K562 (cell line): Measurements from ENCODE around the gene CDKN2C. TPM values are rescaled to one million over a fixed set of nuclear protein-coding genes. Genes with fewer than 3 reads are reported as not detected.

Experiments
- CHD4 ChIP-seq: fragments of 200-600 bp; sonication (generic); IDR thresholded peaks from 3 replicates; pipeline ENCODE4 v1.6.1; 2012; ENCODE audit warnings: low read depth, mild to moderate bottlenecking, mixed read lengths, low read length, inconsistent platforms; ENCODE audit not compliant: insufficient read depth, insufficient replicate concordance, poor library complexity, severe bottlenecking
- KLF10 ChIP-seq: fragments of 250-450 bp; sonication (Bioruptor Pico); IDR thresholded peaks from 2 replicates; pipeline ENCODE4 v1.6.1; 2021; ENCODE audit warnings: matching md5 sums
- LARP7 ChIP-seq: fragments of 450-650 bp; IDR thresholded peaks from 2 replicates; pipeline ENCODE4 v1.6.1; 2016
- MAZ ChIP-seq, 2 experiments: fragments of 450-650 bp in 1 of 2; sonication (generic) in 1 of 2; formaldehyde crosslinking; IDR thresholded peaks in 1 of 2; conservative IDR thresholded peaks in 1 of 2; 2 replicates each; pipeline versions ENCODE4 v1.4.0 to v1.5.0; 2020; ENCODE audit warnings: mild to moderate bottlenecking in 1 of 2, missing genetic modification reagents in 1 of 2
- NCOA1 ChIP-seq: fragments of 450-650 bp; IDR thresholded peaks from 2 replicates; pipeline ENCODE4 v1.6.1; 2016; ENCODE audit warnings: low read depth
- NFXL1 ChIP-seq: fragments of 450-650 bp; formaldehyde crosslinking; IDR thresholded peaks from 2 replicates; pipeline ENCODE4 v1.4.0; 2021; ENCODE audit warnings: mild to moderate bottlenecking
- PCBP2 ChIP-seq: fragments of 200-400 bp; formaldehyde crosslinking; IDR thresholded peaks from 2 replicates; pipeline ENCODE4 v1.6.1; 2018; ENCODE audit warnings: low read length, low read depth, mild to moderate bottlenecking, moderate library complexity; ENCODE audit not compliant: poor library complexity, severe bottlenecking
- PHF20 ChIP-seq: fragments of 450-650 bp; IDR thresholded peaks from 2 replicates; pipeline ENCODE4 v1.6.1; 2018; ENCODE audit not compliant: partially characterized antibody
- POLR2G ChIP-seq: fragments of 200-400 bp; formaldehyde crosslinking; IDR thresholded peaks from 2 replicates; pipeline ENCODE4 v1.6.1; 2017; ENCODE audit warnings: low read depth, mild to moderate bottlenecking, antibody characterized with exemption, low read length, moderate library complexity
- RBBP5 ChIP-seq: fragments of 200-600 bp; sonication (generic); IDR thresholded peaks from 2 replicates; pipeline ENCODE4 v1.6.1; 2012; ENCODE audit warnings: borderline replicate concordance, mild to moderate bottlenecking, low read length, control low read depth, inconsistent platforms; ENCODE audit not compliant: insufficient read depth, poor library complexity, severe bottlenecking
- SMC3 ChIP-seq: conservative IDR thresholded peaks from 2 replicates; pipeline ENCODE4 v1.6.1; 2011; ENCODE audit warnings: low read depth, low read length, improper control_type of control experiment; ENCODE audit not compliant: insufficient read depth
- ZBTB8A ChIP-seq: fragments of 450-650 bp; IDR thresholded peaks from 2 replicates; pipeline ENCODE4 v1.6.1; 2018; ENCODE audit warnings: mild to moderate bottlenecking, moderate library complexity; ENCODE audit not compliant: partially characterized antibody
- ZNF232 ChIP-seq: sonication (generic); formaldehyde crosslinking; IDR thresholded peaks from 2 replicates; pipeline ENCODE4 v1.8.0; 2022; ENCODE audit warnings: mild to moderate bottlenecking, missing genetic modification reagents
- ZNF347 ChIP-seq: fragments of 450-650 bp; formaldehyde crosslinking; IDR thresholded peaks from 2 replicates; pipeline ENCODE4 v1.4.0; 2020; ENCODE audit warnings: low read depth, mild to moderate bottlenecking, moderate library complexity
- ZNF707 ChIP-seq: fragments of 250-450 bp; sonication (Bioruptor Pico); conservative IDR thresholded peaks from 2 replicates; pipeline ENCODE4 v1.8.0; 2022; ENCODE audit warnings: inconsistent platforms, mild to moderate bottlenecking, moderate library complexity
- ZNF785 ChIP-seq: fragments of 250-450 bp; sonication (Bioruptor Pico); IDR thresholded peaks from 2 replicates; pipeline ENCODE4 v1.4.0; 2020; ENCODE audit warnings: mild to moderate bottlenecking
- polyA plus RNA-seq, 8 experiments: library from polyadenylated mRNA; depleted of rRNA in 4 of 8; stranded (reverse) in 5 of 8; unstranded in 3 of 8; fragments of >200 nt; fragmentation: Nextera tagmentation in 2 of 8; fragmentation: Illumina TruSeq in 1 of 8; extraction: Ambion mirVana in 2 of 8; extraction: Trizol in 1 of 8; gene quantifications; 2 replicates each; pipeline versions ENCODE4 v1.2.1 to v1.2.3, GENCODE V29; 2011 to 2014; ENCODE audit warnings: inconsistent platforms in 1 of 8, missing spikeins in 1 of 8
- total RNA-seq, 7 experiments: library from RNA; depleted of rRNA in 6 of 7; stranded (reverse); fragments of >200 nt in 6 of 7; fragmentation: Illumina TruSeq in 2 of 7; extraction: Trizol in 2 of 7; gene quantifications; 2 replicates each; pipeline versions ENCODE4 v1.2.1 to v1.2.3, GENCODE V29; 2011 to 2021; ENCODE audit warnings: low replicate concordance in 1 of 7
- TF ChIP-seq, protein P1 (sequence below): sonication (generic); formaldehyde crosslinking; IDR thresholded peaks from 2 replicates; pipeline ENCODE4 v1.8.0; 2022; ENCODE audit warnings: mild to moderate bottlenecking, missing genetic modification reagents
- TF ChIP-seq, protein P2 (sequence below), 2 experiments: fragments of 450-650 bp; IDR thresholded peaks; 2 replicates each; pipeline ENCODE4 v1.6.1; 2016; ENCODE audit warnings: mild to moderate bottlenecking in 2 of 2, borderline replicate concordance in 1 of 2, low read depth in 1 of 2, moderate library complexity in 1 of 2

Gene CDKN2C
- total and polyA plus RNA-seq, 9 of the 15 experiments (the other 6 are each of a cell fraction or from before 2014, with no cell fraction given): 11.9 to 74.3 (median 45.9) TPM

DNA sequence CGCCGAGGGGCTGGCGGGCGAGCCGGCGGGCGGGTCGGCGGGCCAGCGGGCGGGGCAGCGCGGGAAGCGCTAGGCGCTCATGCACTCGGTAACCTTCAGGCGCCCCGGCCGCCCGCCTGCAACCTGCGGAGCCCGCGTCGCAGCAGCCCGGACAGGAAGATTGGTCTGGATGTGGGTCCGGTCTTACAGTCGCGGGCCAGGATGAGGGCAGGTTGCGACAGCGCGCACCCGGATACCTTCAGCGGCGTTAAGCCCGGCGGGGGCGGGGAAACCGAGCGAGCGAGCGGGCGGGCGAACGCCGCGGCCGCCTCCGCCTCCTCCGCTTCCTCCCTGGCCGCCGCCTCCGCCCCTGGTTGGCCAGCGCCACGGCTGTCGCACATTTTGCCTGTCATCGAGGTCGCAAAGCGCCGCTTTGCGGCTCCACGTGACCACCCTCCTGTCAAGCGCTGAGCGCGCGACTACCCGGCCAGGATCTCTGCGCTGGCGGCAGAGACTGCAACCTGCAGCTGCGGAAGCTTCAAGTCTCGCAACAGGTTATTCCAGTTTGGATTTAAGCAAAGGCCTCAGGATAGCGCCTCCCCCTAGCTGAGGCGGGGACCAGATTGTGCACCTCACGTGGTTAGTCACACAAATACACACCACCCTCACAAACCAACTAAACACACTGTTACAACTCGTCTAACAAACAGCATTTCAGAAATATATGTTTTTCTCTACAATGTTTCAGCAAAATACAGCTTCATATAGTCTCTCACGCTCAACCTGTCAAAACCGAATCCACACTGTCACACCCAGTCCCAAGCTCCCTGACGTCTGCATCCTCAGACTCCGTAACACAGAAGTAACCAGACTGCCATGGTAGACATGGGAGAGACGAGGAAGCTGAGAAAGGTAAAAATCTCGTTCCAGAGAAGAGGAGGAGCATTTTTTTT lies 9.9 kb upstream of the CDKN2C start, which contains the start of gene FAF1 (continued):
- TF ChIP-seq ZNF347 (CRISPR knock-in tag) (no peak), ZBTB8A (no peak), LARP7 (no peak), ZNF707 (CRISPR knock-in tag) (no peak), ZNF785 (no peak), POLR2G (peak; percentile 98), SMC3 (0 out of 2 replicates have a peak, but pooled peaks have one; percentile 7), PHF20 (peak; percentile 93), KLF10 (no peak), MAZ (CRISPR knock-in tag; conservative IDR thresholded peaks at IDR 0.05 in 1 of 2, IDR thresholded peaks at IDR 0.05 in 1 of 2) (peak; percentile 91 to 94), PCBP2 (no peak), CHD4 (no peak), NCOA1 (no peak), ZNF232 (CRISPR knock-in tag) (no peak), RBBP5 (peak; percentile 99), NFXL1 (CRISPR knock-in tag) (no peak)
- TF ChIP-seq, protein P1, sequence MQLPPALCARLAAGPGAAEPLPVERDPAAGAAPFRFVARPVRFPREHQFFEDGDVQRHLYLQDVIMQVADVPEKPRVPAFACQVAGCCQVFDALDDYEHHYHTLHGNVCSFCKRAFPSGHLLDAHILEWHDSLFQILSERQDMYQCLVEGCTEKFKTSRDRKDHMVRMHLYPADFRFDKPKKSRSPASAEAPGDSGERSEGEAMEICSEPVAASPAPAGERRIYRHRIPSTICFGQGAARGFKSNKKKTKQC (CRISPR knock-in tag): peak; percentile 6; the same call in 1 of the 2 replicates
- TF ChIP-seq, protein P2, sequence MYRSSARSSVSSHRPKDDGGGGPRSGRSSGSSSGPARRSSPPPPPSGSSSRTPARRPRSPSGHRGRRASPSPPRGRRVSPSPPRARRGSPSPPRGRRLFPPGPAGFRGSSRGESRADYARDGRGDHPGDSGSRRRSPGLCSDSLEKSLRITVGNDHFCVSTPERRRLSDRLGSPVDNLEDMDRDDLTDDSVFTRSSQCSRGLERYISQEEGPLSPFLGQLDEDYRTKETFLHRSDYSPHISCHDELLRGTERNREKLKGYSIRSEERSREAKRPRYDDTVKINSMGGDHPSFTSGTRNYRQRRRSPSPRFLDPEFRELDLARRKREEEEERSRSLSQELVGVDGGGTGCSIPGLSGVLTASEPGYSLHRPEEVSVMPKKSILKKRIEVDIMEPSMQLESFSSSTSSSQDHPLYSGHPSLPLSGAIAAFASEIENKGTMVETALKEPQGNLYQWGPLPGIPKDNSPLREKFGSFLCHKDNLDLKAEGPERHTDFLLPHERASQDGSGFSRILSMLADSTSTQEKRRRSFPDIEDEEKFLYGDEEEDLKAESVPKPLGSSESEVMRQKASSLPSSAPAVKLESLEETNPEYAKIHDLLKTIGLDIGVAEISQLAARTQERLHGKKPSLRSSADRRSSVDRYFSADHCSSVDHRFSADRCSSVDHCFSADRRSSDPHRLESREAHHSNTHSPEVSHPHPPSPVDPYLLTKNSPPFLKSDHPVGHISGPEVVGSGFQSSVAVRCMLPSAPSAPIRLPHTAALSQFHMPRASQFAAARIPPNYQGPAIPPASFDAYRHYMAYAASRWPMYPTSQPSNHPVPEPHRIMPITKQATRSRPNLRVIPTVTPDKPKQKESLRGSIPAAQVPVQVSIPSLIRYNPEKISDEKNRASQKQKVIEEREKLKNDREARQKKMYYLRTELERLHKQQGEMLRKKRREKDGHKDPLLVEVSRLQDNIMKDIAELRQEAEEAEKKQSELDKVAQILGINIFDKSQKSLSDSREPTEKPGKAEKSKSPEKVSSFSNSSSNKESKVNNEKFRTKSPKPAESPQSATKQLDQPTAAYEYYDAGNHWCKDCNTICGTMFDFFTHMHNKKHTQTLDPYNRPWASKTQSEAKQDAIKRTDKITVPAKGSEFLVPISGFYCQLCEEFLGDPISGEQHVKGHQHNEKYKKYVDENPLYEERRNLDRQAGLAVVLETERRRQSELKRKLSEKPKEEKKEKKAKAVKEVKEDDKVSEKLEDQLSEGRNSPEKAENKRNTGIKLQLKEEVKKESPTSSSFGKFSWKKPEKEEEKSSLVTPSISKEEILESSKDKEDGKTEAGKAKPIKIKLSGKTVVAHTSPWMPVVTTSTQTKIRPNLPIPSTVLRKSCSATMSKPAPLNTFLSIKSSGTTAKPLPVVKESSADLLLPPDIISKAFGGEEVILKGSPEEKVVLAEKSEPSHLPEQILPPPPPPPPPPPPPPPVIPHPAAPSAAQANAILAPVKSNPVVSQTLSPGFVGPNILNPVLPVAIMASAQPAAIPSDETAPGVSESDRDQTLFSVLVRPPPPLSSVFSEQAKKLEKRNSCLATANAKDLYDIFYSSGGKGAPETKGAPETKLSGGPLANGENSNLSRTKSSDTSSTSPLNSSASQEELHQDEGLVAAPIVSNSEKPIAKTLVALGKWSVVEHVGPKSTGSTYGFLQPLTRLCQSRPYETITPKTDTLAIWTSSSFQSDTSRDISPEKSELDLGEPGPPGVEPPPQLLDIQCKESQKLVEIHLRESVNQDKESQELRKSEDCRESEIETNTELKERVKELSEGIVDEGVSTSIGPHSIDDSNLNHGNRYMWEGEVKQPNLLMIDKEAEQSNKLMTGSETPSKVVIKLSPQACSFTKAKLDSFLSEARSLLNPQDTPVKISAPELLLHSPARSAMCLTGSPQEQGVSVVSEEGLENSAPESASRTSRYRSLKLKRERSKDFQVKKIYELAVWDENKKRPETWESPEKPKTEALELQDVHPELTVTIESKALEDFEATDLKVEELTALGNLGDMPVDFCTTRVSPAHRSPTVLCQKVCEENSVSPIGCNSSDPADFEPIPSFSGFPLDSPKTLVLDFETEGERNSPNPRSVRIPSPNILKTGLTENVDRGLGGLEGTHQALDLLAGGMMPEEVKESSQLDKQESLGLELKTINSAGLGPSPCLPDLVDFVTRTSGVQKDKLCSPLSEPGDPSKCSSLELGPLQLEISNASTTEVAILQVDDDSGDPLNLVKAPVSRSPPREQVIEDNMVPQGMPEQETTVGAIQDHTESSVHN (IDR thresholded peaks at IDR 0.05; ENCODE audit: borderline replicate concordance in 1 of 2, low read depth in 1 of 2): peak in 1 of 2 experiments; percentile 34; a peak in 1 of 4 replicates
